Measurements from ENCODE around the gene KANTR.

KANTR gene

GRCh38 chrX:53093748-53094581, at the start of gene KANTR:
KANTR (plus strand) TSS chrX:53094142; CDS start chrX:53124273, 30,131 bp downstream.
- Mint-ChIP-seq H3K9me3 (no peaks in the 10 kb centered on the region), H3K27me3 (peaks cover 16% of the 10 kb centered on the region)

GRCh38 chrX:53044995-53045394, 48.9 kb upstream of the KANTR start:
- Mint-ChIP-seq H3K4me3 (no peak overlapping the region), H3K4me1 (ENCODE audit: low read depth) (no peaks in the 10 kb centered on the region), H3K9me3 (no peaks in the 10 kb centered on the region), H3K27ac (no peak overlapping the region), H3K36me3 (ENCODE audit: low read depth) (no peaks in the 10 kb centered on the region), H3K27me3 (peaks cover 34% of the 10 kb centered on the region)
- DNase-seq, result no peak

More at GRCh38 chrX:53093748-53094581, at the start of gene KANTR:
- Mint-ChIP-seq H3K27ac (peak within 1 kb of the TSS; percentile 95), H3K36me3 (ENCODE audit: low read depth) (peaks cover 2% of the 10 kb centered on the region), H3K4me3 (peak within 1 kb of the TSS; percentile 88), H3K4me1 (ENCODE audit: low read depth) (peaks cover 24% of the 10 kb centered on the region)
- peak; percentile 81 for DNase-seq

- H3K4me3 Mint-ChIP-seq, result no peak overlapping the region
- H3K27ac Mint-ChIP-seq, result no peak overlapping the region
- no peaks in the 10 kb centered on the region for H3K36me3 Mint-ChIP-seq (ENCODE audit: low read depth)
- no peaks in the 10 kb centered on the region for H3K9me3 Mint-ChIP-seq
- no peaks in the 10 kb centered on the region for H3K4me1 Mint-ChIP-seq (ENCODE audit: low read depth)
- peaks cover 28% of the 10 kb centered on the region for H3K27me3 Mint-ChIP-seq
- no peak for DNase-seq
Measured at GRCh38 chrX:53047228-53047627, 46.7 kb upstream of the KANTR start.

GRCh38 chrX:53048169-53049126, 45.5 kb upstream of the KANTR start, which contains the start of gene GPR173:
GPR173 (plus strand) TSS chrX:53048789; CDS start chrX:53076622, 27,833 bp downstream.
- Mint-ChIP-seq H3K4me3 (no peak within 1 kb of the TSS), H3K27me3 (peaks cover 23% of the 10 kb centered on the region), H3K4me1 (ENCODE audit: low read depth) (no peaks in the 10 kb centered on the region), H3K36me3 (ENCODE audit: low read depth) (no peaks in the 10 kb centered on the region), H3K27ac (no peak within 1 kb of the TSS), H3K9me3 (no peaks in the 10 kb centered on the region)
- DNase-seq, result no peak

GRCh38 chrX:53049127-53049517, 44.8 kb upstream of the KANTR start:
- Mint-ChIP-seq H3K36me3 (ENCODE audit: low read depth) (no peaks in the 10 kb centered on the region), H3K27me3 (peaks cover 23% of the 10 kb centered on the region), H3K4me1 (ENCODE audit: low read depth) (peaks cover 2% of the 10 kb centered on the region), H3K27ac (no peak overlapping the region), H3K4me3 (no peak overlapping the region), H3K9me3 (no peaks in the 10 kb centered on the region)
- DNase-seq, result no peak

- H3K4me3 Mint-ChIP-seq, result no peak overlapping the region
- H3K36me3 Mint-ChIP-seq (ENCODE audit: low read depth), result no peaks in the 10 kb centered on the region
- H3K27ac Mint-ChIP-seq, result no peak overlapping the region
- H3K4me1 Mint-ChIP-seq (ENCODE audit: low read depth), result peaks cover 2% of the 10 kb centered on the region
- peaks cover 21% of the 10 kb centered on the region for H3K27me3 Mint-ChIP-seq
- DNase-seq, result no peak
- H3K9me3 Mint-ChIP-seq, result no peaks in the 10 kb centered on the region
Measured at GRCh38 chrX:53050841-53051240, 43.1 kb upstream of the KANTR start.

- Mint-ChIP-seq H3K36me3 (ENCODE audit: low read depth) (no peaks in the 10 kb centered on the region), H3K9me3 (no peaks in the 10 kb centered on the region)
- DNase-seq, result no peak
Measured at GRCh38 chrX:53055244-53055849, 38.6 kb upstream of the KANTR start.

GRCh38 chrX:53056292-53056691, 37.6 kb upstream of the KANTR start:
- H3K4me3 Mint-ChIP-seq, result no peak overlapping the region
- DNase-seq, result no peak
- H3K27ac Mint-ChIP-seq, result no peak overlapping the region
- H3K9me3 Mint-ChIP-seq, result no peaks in the 10 kb centered on the region
- H3K27me3 Mint-ChIP-seq, result peaks cover 2% of the 10 kb centered on the region
- H3K36me3 Mint-ChIP-seq (ENCODE audit: low read depth), result no peaks in the 10 kb centered on the region
- peaks cover 2% of the 10 kb centered on the region for H3K4me1 Mint-ChIP-seq (ENCODE audit: low read depth)

More at GRCh38 chrX:53055244-53055849, 38.6 kb upstream of the KANTR start:
- Mint-ChIP-seq H3K4me3 (no peak overlapping the region), H3K27me3 (peaks cover 3% of the 10 kb centered on the region), H3K4me1 (ENCODE audit: low read depth) (peaks cover 2% of the 10 kb centered on the region), H3K27ac (no peak overlapping the region)

- H3K9me3 Mint-ChIP-seq, result no peaks in the 10 kb centered on the region
- H3K27me3 Mint-ChIP-seq, result peaks cover 42% of the 10 kb centered on the region
- no peaks in the 10 kb centered on the region for H3K36me3 Mint-ChIP-seq (ENCODE audit: low read depth)
- H3K27ac Mint-ChIP-seq, result no peak overlapping the region
- H3K4me1 Mint-ChIP-seq (ENCODE audit: low read depth), result no peaks in the 10 kb centered on the region
- H3K4me3 Mint-ChIP-seq, result no peak overlapping the region
- no peak for DNase-seq
Measured at GRCh38 chrX:53065104-53065503, 28.8 kb upstream of the KANTR start.

GRCh38 chrX:53071064-53071463, 22.9 kb upstream of the KANTR start:
- H3K4me1 Mint-ChIP-seq (ENCODE audit: low read depth), result peaks cover 21% of the 10 kb centered on the region
- peaks cover 35% of the 10 kb centered on the region for H3K27me3 Mint-ChIP-seq
- no peaks in the 10 kb centered on the region for H3K36me3 Mint-ChIP-seq (ENCODE audit: low read depth)
- DNase-seq, result no peak
- H3K27ac Mint-ChIP-seq, result no peak overlapping the region
- no peak overlapping the region for H3K4me3 Mint-ChIP-seq
- H3K9me3 Mint-ChIP-seq, result no peaks in the 10 kb centered on the region

GRCh38 chrX:53071604-53072417, 22.1 kb upstream of the KANTR start:
- Mint-ChIP-seq H3K4me3 (peak overlapping the region; percentile 81), H3K36me3 (ENCODE audit: low read depth) (no peaks in the 10 kb centered on the region), H3K9me3 (no peaks in the 10 kb centered on the region), H3K27ac (peak overlapping the region; percentile 83), H3K27me3 (peaks cover 32% of the 10 kb centered on the region), H3K4me1 (ENCODE audit: low read depth) (peaks cover 21% of the 10 kb centered on the region)
- DNase-seq, result peak; percentile 75

GRCh38 chrX:53072418-53073114, 21.4 kb upstream of the KANTR start:
- Mint-ChIP-seq H3K27me3 (peaks cover 26% of the 10 kb centered on the region), H3K27ac (peak overlapping the region; percentile 83), H3K9me3 (no peaks in the 10 kb centered on the region), H3K36me3 (ENCODE audit: low read depth) (no peaks in the 10 kb centered on the region), H3K4me1 (ENCODE audit: low read depth) (peaks cover 21% of the 10 kb centered on the region), H3K4me3 (peak overlapping the region; percentile 81)
- DNase-seq, result no peak

GRCh38 chrX:53073115-53073586, 20.8 kb upstream of the KANTR start:
- Mint-ChIP-seq H3K36me3 (ENCODE audit: low read depth) (no peaks in the 10 kb centered on the region), H3K27me3 (peaks cover 26% of the 10 kb centered on the region), H3K4me1 (ENCODE audit: low read depth) (peaks cover 21% of the 10 kb centered on the region), H3K9me3 (no peaks in the 10 kb centered on the region), H3K27ac (peak overlapping the region; percentile 12), H3K4me3 (no peak overlapping the region)
- DNase-seq, result no peak
